Suprapubic skin (tissue), 4 donors: ENCODE results near the gene TLR6. TPM values are rescaled to one million over a fixed set of nuclear protein-coding genes. Genes with fewer than 3 reads are reported as not detected.
A peak's percentile ranks its signal among the peaks of the same experiment; 100 is the strongest.

Experiments used
- DNase-seq, 2 donors: peaks; one replicate each; pipeline ENCODE4 v3.0.0-alpha.2; 2019; ENCODE audit warnings: low spot score in 2 of 2
- H3K27ac ChIP-seq: fragments of 200-600 bp; sonication (generic); one replicate; pipeline ENCODE4 v1.5.1; 2019
- H3K27me3 ChIP-seq: fragments of 200-600 bp; sonication (generic); one replicate; pipeline ENCODE4 v1.5.1; 2019
- H3K36me3 ChIP-seq: fragments of 200-600 bp; sonication (generic); one replicate; pipeline ENCODE4 v1.5.1; 2019
- H3K4me1 ChIP-seq: fragments of 200-600 bp; sonication (generic); one replicate; pipeline ENCODE4 v1.5.1; 2019
- H3K4me3 ChIP-seq: fragments of 200-600 bp; sonication (generic); one replicate; pipeline ENCODE4 v1.5.1; 2019; ENCODE audit warnings: mild to moderate bottlenecking
- H3K9me3 ChIP-seq: fragments of 200-600 bp; sonication (generic); one replicate; pipeline ENCODE4 v1.5.1; 2019
- EP300 ChIP-seq: sonication (generic); formaldehyde crosslinking; IDR thresholded peaks from one replicate; pipeline ENCODE4 v1.6.1; 2017; ENCODE audit warnings: antibody characterized with exemption
- POLR2A ChIP-seq, 2 donors: fragments of 450-650 bp; IDR thresholded peaks; one replicate each; pipeline ENCODE4 v1.6.1; 2017; ENCODE audit warnings: antibody characterized with exemption in 2 of 2, mild to moderate bottlenecking in 2 of 2, moderate library complexity in 2 of 2
- POLR2AphosphoS5 ChIP-seq, 3 donors: sonication (generic); formaldehyde crosslinking; IDR thresholded peaks; one replicate each; pipeline ENCODE4 v1.6.1; 2017; ENCODE audit warnings: antibody characterized with exemption in 3 of 3
- WGBS: methylation state at CpG from one replicate; pipeline ENCODE4 v1.1.5; 2018; 5-methylcytosine and 5-hydroxymethylcytosine counted together
- total RNA-seq, 4 donors: library from RNA; depleted of rRNA; stranded (reverse); fragments of >200 nt; gene quantifications; one replicate each; pipeline ENCODE4 v1.1.0, GENCODE V29; 2016
- TF ChIP-seq, protein P1 (sequence below), 2 donors: fragments of 200-600 bp in 1 of 2; fragments of 450-650 bp in 1 of 2; sonication (generic) in 1 of 2; IDR thresholded peaks; one replicate each; pipeline ENCODE4 v1.5.1; 2016 to 2019; ENCODE audit warnings: antibody characterized with exemption in 2 of 2, mild to moderate bottlenecking in 1 of 2, moderate library complexity in 1 of 2

The TLR6 gene
- total RNA-seq, 4 donors from 2014 or later, result 2.1 to 6.4 (median 2.5) TPM

DNA sequence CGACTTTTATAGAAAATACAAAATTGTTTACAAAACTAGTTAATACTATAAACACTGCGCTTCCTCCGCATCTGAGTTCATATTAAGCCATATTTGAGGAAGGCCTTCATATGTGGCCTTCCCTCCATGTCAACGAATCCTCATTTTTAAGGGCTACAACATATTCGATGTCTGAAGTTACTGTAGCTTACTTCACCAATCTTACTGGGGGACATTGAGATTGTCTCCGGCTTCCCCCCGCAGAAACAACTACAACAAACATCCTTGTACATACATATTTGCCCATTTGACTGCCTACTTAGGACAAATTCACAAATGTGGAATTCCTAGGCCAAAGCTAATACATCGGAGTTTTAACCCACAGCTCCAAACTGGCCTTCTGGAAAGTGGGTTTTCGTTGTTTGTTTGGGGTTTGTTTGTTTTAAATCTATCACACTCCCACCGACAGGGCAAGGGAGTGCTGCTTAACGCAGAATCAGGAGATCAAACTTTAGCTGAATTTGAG is 10.4 kb upstream of the TLR6 start:
- H3K4me3 ChIP-seq, result peak overlapping the region; percentile 61
- WGBS, result 51% methylated on average over 11 of the region's 11 CpGs
- TF ChIP-seq EP300, result peak; percentile 18
- no peak for TF ChIP-seq POLR2A (IDR thresholded peaks at IDR 0.05)
- peaks cover 41% of the 10 kb centered on the region for H3K4me1 ChIP-seq
- H3K9me3 ChIP-seq, result no peaks in the 10 kb centered on the region
- no peaks in the 10 kb centered on the region for H3K27me3 ChIP-seq
- H3K36me3 ChIP-seq, result no peaks in the 10 kb centered on the region
- H3K27ac ChIP-seq, result peak overlapping the region; percentile 90
- no peak for DNase-seq

DNA sequence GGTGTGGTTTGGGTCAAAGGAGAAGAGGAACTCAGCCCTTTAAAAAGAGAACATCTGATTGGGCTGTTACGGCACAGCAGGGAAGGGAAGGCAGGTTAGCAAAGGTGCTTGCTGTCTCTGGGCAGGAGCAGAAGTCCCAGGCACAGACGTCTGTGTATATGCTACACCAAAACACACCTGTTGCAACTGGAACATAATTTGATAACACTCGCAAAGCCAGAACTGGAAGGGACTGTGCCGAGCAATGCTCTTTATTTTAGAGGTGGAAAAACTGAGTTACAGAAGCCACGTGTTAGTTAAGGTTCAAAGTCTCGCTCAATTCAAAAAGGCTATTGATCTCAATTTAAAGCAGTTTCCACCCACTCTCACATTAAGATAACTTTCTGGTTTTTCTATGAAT is 8.8 kb upstream of the TLR6 start:
- H3K9me3 ChIP-seq, result no peaks in the 10 kb centered on the region
- H3K27me3 ChIP-seq, result no peaks in the 10 kb centered on the region
- H3K36me3 ChIP-seq, result no peaks in the 10 kb centered on the region
- no peak overlapping the region for H3K4me3 ChIP-seq
- peaks cover 30% of the 10 kb centered on the region for H3K4me1 ChIP-seq
- TF ChIP-seq EP300, result no peak
- TF ChIP-seq, protein P1, sequence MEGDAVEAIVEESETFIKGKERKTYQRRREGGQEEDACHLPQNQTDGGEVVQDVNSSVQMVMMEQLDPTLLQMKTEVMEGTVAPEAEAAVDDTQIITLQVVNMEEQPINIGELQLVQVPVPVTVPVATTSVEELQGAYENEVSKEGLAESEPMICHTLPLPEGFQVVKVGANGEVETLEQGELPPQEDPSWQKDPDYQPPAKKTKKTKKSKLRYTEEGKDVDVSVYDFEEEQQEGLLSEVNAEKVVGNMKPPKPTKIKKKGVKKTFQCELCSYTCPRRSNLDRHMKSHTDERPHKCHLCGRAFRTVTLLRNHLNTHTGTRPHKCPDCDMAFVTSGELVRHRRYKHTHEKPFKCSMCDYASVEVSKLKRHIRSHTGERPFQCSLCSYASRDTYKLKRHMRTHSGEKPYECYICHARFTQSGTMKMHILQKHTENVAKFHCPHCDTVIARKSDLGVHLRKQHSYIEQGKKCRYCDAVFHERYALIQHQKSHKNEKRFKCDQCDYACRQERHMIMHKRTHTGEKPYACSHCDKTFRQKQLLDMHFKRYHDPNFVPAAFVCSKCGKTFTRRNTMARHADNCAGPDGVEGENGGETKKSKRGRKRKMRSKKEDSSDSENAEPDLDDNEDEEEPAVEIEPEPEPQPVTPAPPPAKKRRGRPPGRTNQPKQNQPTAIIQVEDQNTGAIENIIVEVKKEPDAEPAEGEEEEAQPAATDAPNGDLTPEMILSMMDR (IDR thresholded peaks at IDR 0.05), result no peak
- TF ChIP-seq POLR2AphosphoS5 (IDR thresholded peaks at IDR 0.05), result no peak
- TF ChIP-seq POLR2A (IDR thresholded peaks at IDR 0.05), result no peak
- H3K27ac ChIP-seq, result no peak overlapping the region
- no peak for DNase-seq
- 54% methylated on average over 6 of the region's 6 CpGs for WGBS

DNA sequence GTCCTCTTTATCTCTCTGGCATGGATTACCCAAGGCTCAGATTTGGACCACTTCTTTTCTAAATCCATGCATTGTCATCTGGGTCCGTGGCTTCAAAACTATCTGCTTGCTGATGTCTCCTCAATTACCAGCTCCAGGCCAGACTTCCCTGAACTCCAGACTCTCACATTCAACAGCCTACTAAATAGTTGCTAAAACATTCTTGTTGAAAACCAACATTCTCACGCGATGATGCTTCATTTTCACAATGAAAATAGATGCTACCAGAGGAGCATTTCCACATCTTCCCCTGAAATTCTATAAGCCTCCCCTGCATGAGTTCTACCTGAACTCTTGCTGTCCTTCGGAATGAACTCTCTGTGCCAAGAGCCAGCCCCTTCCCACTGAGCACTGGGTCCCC is 5.2 kb upstream of the TLR6 start:
- H3K27ac ChIP-seq, result no peak overlapping the region
- no peak overlapping the region for H3K4me3 ChIP-seq
- TF ChIP-seq, protein P1 (IDR thresholded peaks at IDR 0.05), result no peak
- TF ChIP-seq POLR2AphosphoS5 (IDR thresholded peaks at IDR 0.05) (no peak), POLR2A (IDR thresholded peaks at IDR 0.05) (no peak), EP300 (no peak)
- no peak for DNase-seq
- WGBS, result 87% methylated on average over 4 of the region's 4 CpGs
- H3K4me1 ChIP-seq, result peaks cover 15% of the 10 kb centered on the region
- H3K9me3 ChIP-seq, result no peaks in the 10 kb centered on the region
- no peaks in the 10 kb centered on the region for H3K27me3 ChIP-seq
- no peaks in the 10 kb centered on the region for H3K36me3 ChIP-seq

DNA sequence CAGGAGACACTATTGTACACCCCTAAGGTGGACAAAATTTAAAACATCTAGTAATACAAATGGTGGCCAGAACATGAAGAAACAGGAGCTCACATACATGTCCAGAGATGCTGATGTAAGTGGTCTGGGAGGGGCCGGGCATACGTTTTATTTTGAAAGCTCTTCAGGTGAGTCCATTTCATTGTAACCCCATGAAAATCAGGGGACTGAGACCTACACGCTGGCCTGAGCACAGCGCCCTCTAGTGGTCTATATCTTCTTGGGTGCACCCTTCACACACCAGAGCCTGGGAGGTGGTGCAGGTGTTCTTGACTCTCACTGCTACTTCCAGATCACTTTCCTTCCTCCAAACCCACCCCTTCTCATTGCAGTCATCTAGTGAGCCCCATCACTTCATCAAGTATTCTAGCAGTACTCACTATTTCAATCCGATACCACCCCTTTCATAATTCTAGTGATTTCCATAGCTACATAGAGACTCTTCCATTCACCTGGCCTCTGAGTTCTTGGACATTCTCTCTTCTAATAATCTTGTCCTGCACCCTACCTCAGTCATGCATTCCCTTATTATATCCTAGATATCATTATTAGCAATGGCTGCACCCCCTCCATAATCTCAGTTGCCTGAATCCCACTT is 4.3 kb upstream of the TLR6 start:
- Histone ChIP-seq H3K27ac (no peak overlapping the region), H3K27me3 (no peaks in the 10 kb centered on the region), H3K4me1 (peaks cover 17% of the 10 kb centered on the region), H3K4me3 (no peak overlapping the region), H3K9me3 (no peaks in the 10 kb centered on the region), H3K36me3 (no peaks in the 10 kb centered on the region)
- TF ChIP-seq POLR2A (IDR thresholded peaks at IDR 0.05), result no peak
- TF ChIP-seq, protein P1 (IDR thresholded peaks at IDR 0.05), result peak; percentile 10 to 69
- 39% methylated on average over 5 of the region's 5 CpGs for WGBS
- no peak for DNase-seq

DNA sequence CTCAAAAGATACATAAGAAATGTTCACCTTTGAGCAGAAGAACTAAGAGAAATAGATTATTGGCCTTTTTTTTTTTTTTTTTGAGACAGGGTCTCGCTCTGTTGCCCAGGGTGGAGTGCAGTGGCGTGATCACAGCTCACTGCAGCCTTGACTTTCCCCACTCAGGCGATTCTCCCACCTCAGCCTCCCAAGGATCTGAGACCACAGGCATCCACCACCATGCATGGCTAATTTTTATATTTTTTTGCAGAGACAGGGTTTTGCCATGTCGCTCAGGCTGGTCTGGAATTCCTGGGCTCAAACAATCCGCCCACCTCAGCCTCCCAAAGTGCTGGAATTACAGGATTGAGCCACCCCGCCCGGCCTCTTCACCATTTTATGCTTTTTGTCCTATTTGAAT is 2.9 kb upstream of the TLR6 start:
- 97% methylated on average over 7 of the region's 7 CpGs for WGBS
- Histone ChIP-seq H3K36me3 (no peaks in the 10 kb centered on the region), H3K4me1 (peaks cover 17% of the 10 kb centered on the region), H3K27ac (no peak overlapping the region), H3K4me3 (no peak overlapping the region), H3K27me3 (no peaks in the 10 kb centered on the region), H3K9me3 (no peaks in the 10 kb centered on the region)
- no peak for DNase-seq
- no peak for TF ChIP-seq POLR2AphosphoS5 (IDR thresholded peaks at IDR 0.05)
- TF ChIP-seq, protein P1 (IDR thresholded peaks at IDR 0.05), result no peak
- no peak for TF ChIP-seq POLR2A (IDR thresholded peaks at IDR 0.05)
- no peak for TF ChIP-seq EP300

DNA sequence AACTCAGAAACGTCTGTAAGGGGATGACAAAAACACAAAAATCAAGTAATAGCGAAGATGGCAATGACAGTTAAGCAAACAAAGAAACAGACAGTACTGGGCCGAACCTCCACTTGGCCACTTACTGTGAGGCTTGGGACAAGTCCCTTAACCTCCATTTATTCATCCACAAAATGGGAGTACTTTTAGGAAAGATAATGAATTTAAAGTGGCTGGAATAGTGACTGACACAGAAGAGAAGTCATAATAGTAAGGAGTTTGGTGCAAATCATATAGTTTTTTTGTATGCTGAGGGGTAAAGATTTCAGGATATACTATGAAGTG is 1.4 kb upstream of the TLR6 start:
- DNase-seq, result no peak
- H3K9me3 ChIP-seq, result no peaks in the 10 kb centered on the region
- peak overlapping the region; percentile 80 for H3K27ac ChIP-seq
- no peak for TF ChIP-seq POLR2AphosphoS5 (IDR thresholded peaks at IDR 0.05)
- no peak for TF ChIP-seq EP300
- TF ChIP-seq POLR2A (IDR thresholded peaks at IDR 0.05), result no peak
- TF ChIP-seq, protein P1 (IDR thresholded peaks at IDR 0.05), result no peak
- H3K4me1 ChIP-seq, result peaks cover 17% of the 10 kb centered on the region
- WGBS, result 40% methylated on average over 3 of the region's 3 CpGs
- no peaks in the 10 kb centered on the region for H3K36me3 ChIP-seq
- H3K4me3 ChIP-seq, result no peak overlapping the region
- H3K27me3 ChIP-seq, result no peaks in the 10 kb centered on the region
